Measurements from ENCODE around the gene FBXO28.
"Not testable (repeated sequence)": the region's sequence is repeated elsewhere in the genome, so short reads cannot be mapped to it uniquely, and the experiment has no call there.

The FBXO28 gene

DNA sequence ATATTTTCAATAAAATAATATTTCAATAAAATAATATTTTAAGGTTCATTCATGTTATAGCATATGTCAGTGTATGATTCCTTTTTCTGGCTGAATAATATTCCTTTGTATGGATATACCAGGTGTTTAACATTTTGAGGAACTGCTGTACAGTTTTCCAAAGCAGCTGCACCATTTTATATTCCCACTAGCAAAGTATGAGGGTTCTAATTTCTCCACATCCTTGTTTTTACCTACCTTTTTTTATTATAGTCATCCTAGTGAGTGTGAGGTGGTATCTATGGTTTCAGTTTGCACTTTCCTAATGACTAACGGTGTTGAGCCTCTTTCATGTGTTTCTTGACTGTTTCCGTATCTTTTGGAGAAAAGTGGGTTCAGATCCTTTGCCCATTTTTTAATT is 74.4 kb downstream of the FBXO28 start:
- no peak for DNase-seq (ENCODE audit: low read depth, low spot score)

DNA sequence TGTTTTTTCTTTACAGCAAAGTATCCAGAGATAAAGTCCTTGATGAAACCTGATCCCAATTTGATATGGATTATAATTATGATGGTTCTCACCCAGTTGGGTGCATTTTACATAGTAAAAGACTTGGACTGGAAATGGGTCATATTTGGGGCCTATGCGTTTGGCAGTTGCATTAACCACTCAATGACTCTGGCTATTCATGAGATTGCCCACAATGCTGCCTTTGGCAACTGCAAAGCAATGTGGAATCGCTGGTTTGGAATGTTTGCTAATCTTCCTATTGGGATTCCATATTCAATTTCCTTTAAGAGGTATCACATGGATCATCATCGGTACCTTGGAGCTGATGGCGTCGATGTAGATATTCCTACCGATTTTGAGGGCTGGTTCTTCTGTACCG is 75.7 kb downstream of the FBXO28 start:
- no peak for DNase-seq (ENCODE audit: low read depth, low spot score)

DNA sequence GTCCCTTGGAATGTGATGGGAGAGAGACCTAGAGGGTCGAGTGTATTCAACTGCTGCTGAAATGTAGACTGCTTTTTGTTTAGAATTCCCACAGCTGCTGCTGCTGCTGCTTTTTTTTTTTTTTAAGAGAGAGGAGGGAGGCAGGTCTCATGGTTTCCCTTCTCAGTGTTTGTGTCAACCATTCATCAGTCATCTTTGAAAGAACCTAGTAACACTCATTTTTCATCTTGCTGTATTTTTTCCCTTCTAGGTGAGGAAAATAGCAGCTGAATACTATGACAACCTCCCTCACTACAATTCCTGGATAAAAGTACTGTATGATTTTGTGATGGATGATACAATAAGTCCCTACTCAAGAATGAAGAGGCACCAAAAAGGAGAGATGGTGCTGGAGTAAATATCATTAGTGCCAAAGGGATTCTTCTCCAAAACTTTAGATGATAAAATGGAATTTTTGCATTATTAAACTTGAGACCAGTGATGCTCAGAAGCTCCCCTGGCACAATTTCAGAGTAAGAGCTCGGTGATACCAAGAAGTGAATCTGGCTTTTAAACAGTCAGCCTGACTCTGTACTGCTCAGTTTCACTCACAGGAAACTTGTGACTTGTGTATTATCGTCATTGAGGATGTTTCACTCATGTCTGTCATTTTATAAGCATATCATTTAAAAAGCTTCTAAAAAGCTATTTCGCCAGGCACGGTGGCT is 78.3 kb downstream of the FBXO28 start:
- DNase-seq (ENCODE audit: low read depth, low spot score) = no peak

DNA sequence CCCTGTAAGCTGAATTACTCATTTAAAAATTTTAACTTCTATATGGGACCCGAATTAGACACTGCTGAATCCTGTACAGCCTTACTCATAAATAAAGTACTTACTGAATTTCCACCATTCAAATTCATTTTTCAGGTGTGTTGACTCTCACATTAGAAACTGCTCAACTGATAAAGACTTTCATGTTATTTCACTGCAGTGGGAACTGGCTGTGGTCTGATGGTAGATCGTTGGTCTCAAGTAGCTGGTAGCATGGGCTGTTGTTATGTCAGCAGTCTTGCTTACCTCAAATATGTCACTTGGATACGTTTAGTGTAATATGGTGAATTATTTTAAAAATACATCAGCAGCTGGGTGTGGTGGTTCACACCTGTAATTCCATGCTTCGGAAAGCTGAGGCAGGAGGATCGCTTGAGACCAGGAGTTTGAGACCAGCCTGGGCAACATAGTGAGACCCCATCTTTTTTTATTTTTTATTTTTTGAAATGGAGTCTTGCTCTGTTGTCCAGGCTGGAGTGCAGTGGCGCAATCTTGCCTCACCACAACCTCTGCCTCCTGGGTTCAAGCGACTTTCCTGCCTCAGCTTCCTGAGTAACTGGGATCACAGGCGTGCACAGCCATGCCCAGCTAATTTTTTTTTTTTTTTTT is 79.5 kb downstream of the FBXO28 start:
- DNase-seq (ENCODE audit: low read depth, low spot score) = no peak

DNA sequence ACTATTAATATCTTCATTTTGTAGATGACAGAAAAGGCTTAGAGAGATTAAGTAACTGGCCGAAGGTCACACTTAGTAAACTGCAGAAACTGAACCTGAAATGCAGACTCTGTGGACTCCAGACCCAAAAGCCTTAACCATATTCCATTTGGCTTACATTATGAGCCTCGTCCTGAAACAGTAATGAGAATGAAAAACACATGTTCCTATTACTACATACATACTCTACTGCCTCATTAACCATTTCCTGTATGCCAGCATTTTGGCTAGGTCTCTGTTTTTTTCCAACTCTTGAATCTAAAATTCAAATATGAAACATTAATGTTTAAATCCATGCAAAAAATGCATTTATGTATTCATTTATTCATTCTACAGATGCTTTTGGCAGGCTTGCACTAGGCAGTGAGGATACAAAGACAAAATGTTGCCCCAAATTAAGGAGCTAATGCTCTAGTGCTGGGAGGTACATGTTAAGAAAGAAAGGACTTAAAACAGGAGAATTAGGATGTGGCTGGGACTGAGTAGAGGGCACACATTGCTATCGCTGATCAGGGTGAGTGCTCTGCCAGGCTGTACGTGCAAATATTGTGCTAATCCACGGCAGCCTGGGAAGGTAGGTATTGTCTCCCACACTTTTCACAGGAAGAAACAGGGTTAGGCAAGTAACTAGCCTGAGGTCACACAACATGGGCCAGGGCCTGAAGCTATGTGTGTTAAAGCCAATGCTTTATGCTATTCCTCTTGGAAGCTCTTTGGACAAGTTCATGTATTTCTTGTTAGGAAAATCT is 83.1 kb downstream of the FBXO28 start:
- no peak for DNase-seq (ENCODE audit: low read depth, low spot score)

DNA sequence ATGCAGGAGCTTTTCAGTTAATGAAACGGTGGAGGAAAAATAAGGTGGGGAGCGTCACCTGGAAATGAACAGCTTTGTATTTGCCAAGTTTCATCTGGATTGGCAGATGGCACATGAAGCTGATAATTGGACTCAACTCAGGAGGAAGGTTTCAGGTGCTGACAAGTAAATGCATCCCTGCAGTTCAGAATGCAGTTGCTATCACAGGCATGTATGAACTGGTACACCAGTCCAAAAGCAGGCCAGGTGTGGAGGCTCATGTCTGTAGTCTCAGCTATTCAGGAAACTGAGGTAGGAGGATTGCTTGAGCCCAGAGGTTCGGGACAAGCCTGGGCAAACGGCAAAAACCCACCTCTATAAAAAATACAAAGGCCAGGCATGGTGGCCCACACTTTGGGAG is 84.7 kb downstream of the FBXO28 start:
- no peak for DNase-seq (ENCODE audit: low read depth, low spot score)

DNA sequence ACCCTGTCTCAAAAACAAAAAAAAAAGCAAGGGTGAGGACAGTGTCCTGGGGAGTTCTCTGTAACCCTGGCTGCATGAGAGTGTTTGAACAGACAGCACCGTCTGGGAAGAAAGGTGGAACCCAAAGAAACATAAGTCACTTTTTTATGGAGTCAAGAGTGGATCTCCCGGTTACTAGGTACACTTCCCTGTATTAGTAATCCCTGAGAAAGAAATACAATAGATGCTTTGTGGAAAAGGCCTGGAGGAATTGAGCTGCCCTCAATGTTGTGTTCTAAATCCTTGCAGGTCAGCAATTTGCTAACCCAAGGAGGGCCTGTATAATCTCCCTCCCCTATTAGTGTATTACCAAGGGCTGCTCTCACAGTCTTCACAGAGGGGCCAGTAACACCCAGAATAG is 85.8 kb downstream of the FBXO28 start:
- no peak for DNase-seq (ENCODE audit: low read depth, low spot score)

DNA sequence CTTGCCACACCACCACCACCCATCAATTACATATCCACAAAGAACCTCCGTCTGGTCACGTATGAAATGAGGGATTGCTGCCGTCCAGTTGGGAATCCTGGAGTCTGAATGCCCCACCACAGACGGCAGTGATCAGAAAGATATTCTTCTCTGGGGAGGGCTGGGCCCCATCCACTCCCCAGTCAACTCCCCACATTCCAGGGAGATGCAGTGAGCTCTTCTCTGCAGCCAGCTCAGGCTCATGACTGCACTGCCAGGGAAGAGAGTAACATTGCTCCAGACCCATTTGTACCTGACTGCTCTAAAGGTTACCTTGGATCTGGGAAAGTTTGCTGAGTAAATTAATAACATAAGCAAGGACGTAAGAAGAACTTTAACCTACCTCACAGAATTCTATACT is 87.5 kb downstream of the FBXO28 start:
- DNase-seq (ENCODE audit: low read depth, low spot score) = no peak

DNA sequence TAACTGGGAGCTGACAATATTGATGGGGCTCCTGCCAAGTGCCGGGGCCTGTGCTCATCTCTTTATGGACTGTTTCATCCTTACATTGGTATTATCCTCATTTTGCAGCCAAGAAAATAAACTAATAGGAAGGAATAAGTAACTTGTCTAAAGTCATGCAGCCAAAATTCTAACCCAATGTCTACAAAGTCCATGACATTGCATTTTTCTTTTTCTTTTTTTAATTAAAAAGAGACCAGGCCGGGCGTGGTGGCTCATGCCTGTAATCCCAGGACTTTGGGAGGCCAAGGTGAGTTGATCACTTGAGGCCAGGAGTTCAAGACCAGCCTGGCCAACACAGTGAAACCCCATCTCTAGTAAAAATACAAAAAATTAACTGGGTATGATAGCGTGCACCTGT is 87.9 kb downstream of the FBXO28 start:
- no peak for DNase-seq (ENCODE audit: low read depth, low spot score)

DNA sequence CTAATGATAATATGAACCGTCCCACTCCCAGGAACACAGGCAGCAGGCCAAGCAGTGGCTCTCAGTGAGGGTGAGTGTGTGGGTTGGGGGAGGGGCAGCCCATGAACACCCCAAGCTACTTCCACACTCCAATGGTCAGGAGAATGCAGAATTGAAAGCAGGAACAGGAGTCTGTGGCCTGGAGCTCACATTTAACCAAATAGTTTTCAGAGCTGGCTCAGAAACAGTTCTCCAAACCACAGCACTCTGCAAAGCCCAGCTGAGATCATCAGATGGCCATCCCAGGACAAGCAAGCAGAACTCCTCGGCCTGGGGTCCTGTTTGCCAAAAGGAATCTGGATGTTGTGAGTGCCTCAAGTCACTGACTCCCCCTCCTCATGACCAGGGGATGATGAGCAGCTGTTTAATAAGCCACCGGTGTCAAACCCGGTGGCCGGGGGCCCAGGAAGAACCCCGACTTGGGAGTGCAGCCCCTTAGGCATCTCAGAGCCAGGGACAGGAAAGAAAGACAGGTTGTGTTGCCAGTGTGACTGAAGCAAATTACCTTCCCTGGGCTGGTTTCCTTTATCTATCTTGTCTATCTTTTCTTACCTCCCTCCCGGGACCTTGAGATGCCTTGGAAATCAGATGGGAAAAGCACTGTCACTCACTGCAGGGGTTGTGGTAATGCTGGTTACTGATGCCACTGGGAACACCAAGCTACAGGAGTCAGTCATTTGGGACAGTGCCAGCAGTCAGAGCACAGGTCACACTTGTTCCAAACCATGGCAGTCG is 89.5 kb downstream of the FBXO28 start:
- DNase-seq (ENCODE audit: low read depth, low spot score) = no peak

DNA sequence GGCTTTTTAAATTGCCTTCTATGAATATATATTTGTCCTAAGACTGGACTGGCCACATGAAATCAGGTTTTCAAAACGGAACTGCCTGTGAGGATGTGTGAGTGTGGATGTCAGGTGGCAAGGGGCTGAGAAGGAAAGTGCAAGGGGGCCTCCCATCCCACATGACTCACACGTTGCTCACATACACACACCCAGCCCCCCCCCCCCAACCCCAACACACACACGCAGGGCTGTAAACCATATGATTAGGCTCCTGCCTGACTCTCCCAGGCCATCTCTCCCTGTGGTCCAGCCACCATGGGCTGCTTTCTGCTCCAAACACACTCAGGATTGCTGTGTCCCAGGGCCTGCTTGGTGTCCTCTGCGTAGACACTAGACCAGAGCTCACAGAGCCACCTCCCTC is 91.5 kb downstream of the FBXO28 start:
- DNase-seq (ENCODE audit: low read depth, low spot score) = no peak

DNA sequence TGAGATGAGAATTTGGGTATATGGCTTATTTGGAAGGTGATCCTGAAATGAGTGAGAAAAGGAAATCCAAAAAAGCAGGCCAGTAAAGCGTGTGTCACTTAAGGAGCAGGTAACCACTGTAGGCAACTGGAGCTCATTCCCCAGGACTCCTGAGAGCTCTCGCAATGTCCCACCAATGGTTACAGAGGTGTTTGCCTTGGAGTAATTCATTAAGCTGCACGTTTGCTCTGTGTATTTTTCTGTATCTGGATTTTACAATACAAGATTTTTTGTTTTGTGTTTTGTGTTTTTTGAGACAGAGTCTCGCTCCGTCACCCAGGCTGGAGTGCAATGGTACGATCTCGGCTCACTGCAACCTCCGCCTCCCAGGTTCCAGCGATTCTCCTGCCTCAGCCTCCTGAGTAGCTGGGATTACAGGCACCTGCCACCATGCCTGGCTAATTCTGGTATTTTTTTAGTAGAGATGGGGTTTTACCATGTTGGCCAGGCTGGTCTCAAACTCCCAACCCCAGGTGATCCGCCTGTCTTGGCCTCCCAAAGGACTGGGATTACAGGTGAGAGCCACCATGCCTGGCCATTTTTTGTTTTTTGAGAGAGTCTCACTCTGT is 92.1 kb downstream of the FBXO28 start:
- DNase-seq (ENCODE audit: low read depth, low spot score) = not testable (repeated sequence)

DNA sequence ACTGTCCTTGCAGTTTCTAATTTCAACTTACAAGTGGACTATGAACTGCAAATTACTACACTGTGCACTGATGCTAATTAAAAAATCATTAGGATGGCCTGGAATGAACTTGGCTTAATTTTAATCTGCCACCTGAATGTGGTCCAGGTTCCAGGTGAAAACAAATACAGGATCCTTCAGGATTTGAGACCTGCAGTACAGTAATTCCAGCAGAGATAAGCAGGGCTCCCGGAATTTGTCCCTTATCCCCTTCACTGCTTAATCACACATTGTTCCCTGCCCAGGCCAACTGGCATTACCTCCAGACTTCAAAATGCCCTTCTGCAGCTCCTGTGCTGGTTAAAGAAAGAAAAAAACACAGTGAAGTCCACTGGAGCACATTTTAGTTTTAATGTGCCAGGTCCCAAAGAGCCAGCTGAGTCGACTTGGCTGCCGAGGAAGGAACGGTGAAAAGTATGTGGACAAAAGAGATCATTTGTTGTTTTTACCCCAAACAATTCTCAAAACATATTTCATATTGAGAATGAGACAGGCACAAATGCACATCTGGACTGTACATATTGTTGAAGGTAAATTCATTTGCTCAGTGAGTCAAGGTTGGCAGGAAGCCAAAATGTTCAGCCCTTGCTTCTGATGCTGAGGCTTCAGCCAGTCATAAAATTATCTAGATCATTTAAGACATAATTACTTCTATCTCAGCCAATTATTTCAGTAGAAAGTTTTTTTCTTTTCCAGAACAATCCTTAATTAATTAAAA is 97.5 kb downstream of the FBXO28 start:
- no peak for DNase-seq (ENCODE audit: low read depth, low spot score)

All from activated naive CD8-positive, alpha-beta T cell treated with anti-CD3 and anti-CD28 coated beads, Interleukin-2, amount 50 U/mL, for 16 hours (primary cell).